Cortex of kidney (tissue), 1 donor: ENCODE data around the gene SYP.
"Not testable (repeated sequence)": the region's sequence is repeated elsewhere in the genome, so short reads cannot be mapped to it uniquely, and the experiment has no call there.

Experiments
- DNase-seq: peaks from one replicate; lab custom pipeline; 2025; lab: John Stamatoyannopoulos, UW

SYP gene

DNA sequence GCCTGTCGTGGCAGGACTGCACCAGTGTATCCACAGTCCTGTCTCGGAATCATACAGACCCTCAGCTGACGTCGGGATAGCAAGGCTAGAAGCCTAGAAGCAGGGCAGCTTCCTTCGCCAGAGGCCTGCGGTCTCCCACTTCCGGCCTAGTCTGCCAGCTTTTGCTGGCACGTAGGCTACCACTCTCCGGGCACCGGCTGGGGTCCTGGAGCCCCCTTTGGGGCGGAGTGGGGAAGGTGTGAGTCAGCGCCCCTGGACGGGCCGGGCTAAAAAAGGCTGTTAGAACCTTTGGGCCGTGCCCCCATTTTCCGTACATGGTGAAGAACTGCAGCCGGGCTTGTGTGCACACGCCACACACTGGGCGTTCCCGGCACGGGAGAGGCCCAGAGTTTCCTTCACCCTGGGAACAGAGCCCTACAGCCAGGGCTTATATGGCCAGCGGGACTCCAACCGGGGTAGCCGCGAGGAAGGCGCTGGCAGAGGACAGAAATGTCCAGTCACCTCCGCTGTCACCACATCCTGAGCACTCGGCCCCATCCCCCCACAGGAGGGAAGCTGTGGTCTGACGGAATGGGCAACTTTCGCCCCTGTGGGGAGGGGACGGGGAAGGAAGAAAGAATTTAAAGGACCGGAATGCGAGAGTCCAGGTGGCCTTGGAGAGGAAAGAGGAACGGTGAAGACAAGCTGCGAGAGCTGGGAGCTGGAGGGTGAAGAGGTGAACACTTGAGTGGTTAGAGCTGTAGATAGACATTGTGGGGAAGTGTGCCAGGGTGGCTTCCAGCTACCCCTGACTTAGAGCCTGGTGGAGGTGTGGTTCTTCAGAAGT is 32.9 kb downstream of the SYP start:
- peak; percentile 1 for DNase-seq

DNA sequence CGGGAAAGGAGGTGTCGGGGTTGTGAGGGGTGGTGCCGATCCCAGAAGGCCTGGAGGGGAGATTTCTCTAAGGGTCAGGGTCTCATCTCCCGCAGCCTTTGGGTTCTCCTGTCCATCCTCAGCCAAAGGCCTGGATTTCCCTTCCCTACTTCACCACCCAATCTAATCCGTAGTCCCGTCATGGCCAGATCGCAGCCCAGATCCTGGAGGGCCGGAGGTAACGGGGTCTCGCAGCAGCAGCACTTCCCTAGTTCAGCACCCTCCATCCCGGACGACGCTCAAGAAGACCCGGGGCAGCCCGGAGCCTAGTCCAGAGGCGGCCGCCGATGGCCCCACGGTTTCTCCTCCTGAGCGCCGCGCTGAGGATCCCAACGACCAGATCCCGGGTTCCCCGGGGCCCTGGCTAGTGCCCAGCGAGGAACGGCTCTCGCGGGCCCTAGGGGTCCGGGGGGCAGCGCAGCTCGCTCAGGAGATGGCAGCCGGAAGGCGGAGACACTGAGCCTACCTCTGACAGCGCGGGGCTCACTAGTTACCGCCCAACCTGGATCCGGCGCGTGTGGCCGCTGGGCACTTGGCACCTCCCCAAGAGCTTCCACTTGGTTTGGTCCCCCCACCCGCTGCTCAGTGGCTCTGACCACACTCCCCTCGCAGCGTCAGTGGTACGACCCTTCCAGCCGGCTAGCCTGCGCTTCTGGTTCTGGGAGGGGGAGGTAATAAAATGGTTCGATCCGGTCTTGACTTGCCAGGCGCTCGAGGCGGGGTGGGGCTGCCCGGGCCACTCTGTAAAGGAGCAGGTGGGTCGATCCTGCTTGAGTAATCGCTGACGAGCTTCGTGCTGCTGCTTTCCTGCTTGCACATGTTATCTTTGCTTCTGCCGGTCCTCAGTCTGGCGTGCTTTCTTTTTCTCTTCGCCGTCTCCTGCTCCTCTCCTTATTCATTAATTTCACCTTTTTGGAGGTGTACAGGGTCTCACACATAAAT is 33.8 kb downstream of the SYP start:
- no peak for DNase-seq

GRCh38 chrX:49164589-49165360 is 35.2 kb downstream of the SYP start:
- no peak for DNase-seq

DNA sequence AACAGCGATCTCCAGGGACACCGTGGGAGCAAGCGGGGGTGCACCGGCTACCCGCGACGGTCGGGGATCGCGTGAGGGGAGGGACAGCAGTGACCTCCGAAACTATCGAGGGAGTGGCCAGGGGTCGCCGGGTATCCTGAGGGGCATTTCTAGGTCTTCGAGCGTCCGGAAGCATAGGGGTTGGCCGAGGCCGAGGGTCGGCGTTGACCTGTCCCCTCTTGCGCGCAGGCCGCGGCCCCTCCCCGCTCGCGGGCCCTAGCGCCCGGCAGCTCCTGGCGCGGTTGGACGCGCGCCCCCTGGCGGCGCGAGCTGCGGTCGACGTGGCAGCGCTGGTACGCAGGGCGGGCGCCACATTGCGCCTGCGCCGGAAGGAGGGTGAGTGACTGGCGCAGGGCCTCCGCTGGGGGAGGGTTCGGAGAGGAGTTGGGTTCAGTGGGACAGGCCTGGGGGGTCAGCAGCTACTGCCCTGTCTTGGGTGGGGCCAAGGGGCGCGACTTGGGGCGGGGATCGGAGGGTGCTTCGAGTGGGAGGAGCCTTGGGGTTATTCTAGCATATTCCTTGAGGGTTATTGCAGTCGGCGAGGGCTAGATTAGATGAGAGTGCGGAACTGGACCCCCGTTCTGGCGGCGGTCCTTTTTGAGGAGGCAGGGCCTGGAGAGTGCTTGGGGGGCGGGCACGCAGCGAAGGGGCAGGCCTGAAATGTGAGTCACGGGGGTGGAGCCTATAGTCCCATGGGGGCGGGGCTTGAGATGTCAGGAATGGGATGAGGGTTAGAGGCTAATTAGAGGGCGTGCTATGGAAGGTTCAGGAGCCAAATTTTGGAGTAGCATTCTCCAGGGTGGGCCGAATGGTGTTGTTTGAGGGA is 36.2 kb downstream of the SYP start:
- DNase-seq = peak; percentile 22

DNA sequence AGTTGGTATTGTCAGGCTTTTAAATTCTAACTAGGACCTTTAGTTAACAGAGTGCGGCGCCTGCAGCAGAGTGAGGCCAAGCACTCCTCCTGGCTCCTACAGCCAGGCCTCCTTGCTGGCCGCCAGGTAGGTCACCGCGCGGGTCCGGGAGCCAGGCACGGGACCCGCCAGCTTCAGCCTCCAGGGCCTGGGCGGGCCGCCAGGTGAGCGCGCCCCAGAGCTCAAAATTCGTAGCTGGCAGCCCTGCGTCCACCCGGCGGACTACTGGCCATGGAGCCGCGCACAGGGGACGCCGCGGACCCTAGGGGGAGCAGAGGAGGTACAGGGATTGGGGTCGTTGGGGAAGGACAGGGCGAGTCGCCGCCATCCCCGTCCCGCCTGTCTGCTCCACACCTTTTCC is 37.4 kb downstream of the SYP start, which contains the start of gene MAGIX:
Gene MAGIX, plus strand, starts transcription at position 139 of the 400 bp plus-strand sequence. Its CDS starts 132 bp downstream, at position 271.
- no peak for DNase-seq

GRCh38 chrX:49161632-49162031 is 38.4 kb downstream of the SYP start:
- DNase-seq = no peak

GRCh38 chrX:49160908-49161307 is 39.1 kb downstream of the SYP start:
- no peak for DNase-seq

- no peak for DNase-seq
These were observed 42.8 kb downstream of the SYP start for GRCh38 chrX:49157194-49157593.

DNA sequence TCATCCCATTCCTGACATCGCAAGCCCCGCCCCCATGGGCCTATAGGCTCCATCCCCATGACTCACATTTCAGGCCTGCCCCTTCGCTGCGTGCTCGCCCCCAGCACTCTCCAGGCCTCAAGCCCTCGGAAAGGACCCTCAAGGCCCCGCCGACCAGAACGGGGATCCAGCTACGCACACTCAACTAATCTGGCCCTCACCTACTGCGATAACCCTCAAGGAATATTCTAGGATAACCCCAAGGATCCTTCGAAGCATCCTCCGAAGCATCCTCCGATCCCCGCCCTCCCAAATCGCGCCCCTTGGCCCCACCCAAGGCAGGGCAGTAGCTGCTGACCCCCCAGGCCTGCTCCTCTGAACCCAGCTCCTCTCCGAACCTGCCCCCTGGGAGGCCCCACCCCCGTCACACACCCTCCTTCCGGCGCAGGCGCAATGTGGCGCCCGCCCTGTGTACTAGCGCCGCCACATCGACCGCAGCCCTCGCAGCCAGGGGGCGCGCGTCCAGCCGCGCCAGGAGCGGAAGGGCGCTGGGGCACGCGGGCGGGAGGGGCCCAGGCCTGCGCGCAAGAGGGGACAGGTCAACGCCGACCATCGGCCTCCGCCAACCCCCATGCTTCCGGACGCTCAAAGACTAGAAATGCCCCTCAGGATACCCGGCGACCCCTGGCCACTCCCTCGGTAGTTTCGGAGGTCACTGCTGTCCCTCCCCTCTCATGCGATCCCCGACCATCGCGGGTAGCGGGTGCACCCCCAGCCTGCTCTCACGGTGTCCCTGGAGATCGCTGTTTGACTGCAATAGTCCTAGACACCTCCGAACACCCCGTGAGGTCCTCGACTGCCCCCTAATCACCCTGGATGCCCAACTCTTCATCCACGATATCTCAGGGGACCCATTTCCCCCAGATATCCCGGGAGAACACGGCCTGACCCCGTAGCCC is 43.8 kb downstream of the SYP start:
- DNase-seq = peak; percentile 10

- no peak for DNase-seq
These were observed 44.6 kb downstream of the SYP start for GRCh38 chrX:49155243-49155899.

DNA sequence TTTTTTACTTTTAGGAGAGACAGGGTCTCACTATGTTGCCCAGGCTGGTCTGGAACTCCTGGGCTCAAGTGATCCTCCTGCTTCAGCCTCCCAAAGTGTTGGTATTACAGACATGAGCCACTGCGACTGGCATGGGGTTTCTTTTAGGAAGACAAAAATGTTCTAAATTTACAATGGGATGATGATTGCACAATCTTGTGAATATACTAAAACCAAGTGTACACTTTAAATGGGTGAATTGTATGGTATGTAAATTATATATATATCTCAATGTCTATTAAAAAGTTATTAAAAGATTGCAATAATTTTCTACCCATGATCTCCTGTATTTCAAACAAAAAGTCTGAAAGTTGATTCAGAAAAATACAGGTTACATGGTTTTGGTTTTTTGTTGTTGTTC is 46.5 kb downstream of the SYP start:
- DNase-seq = no peak

GRCh38 chrX:49149291-49149690 is 50.7 kb downstream of the SYP start:
- not testable (repeated sequence) for DNase-seq

DNA sequence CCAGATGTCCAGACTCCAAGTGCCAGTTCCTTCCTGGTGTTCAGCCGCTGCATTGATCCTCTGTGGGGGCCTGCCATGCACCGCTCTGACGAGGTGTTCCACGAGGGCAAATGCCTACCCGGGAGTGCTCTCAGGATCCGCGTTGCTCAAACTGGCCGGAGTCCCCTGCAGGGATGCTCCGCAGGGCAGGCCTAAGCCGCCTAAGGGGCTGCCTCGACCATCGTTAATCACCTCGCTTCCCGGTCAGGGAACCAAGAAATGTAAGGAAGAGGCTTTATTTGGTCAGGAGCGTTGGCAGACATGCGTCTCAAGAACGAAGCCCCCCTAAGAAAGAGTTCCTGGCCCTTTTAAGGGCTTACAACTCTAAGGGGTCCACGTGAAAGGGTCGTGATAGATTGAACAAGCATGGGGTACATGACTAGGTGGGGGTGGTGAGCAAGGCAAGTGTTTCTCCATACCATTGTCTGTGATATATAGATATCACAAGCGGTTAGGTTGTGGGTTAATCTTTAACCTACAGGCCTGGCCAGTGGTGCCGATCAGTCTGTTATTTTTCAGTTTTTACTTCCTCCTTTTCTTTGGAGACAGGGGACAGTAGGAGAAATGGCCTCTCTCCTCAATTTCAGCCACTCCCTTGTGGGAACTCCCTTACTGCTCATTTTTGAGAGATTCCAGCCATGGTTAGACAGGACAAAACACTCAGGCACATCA is 51.4 kb downstream of the SYP start:
- not testable (repeated sequence) for DNase-seq

- no peak for DNase-seq
These were observed 52.1 kb downstream of the SYP start for GRCh38 chrX:49147936-49148335.

- DNase-seq = no peak
These were observed 52.7 kb downstream of the SYP start for GRCh38 chrX:49147282-49147681.

- not testable (repeated sequence) for DNase-seq
These were observed 56.8 kb downstream of the SYP start for GRCh38 chrX:49143154-49143553.

GRCh38 chrX:49142264-49142663 is 57.7 kb downstream of the SYP start:
- DNase-seq = not testable (repeated sequence)

GRCh38 chrX:49139713-49140112 is 60.3 kb downstream of the SYP start:
- no peak for DNase-seq
